ENCODE data around the gene APC. TPM values are rescaled to one million over a fixed set of nuclear protein-coding genes. Genes with fewer than 3 reads are reported as not detected.

APC gene
- total and polyA plus RNA-seq, 2 of the 8 experiments (the other 6 are each of a cell fraction or from before 2014, with no cell fraction given), result 6.8 to 41.9 TPM

GRCh38 chr5:112811023-112811422 is 73.3 kb downstream of the APC start:
- 88% methylated on average over 1 of the region's 1 CpG; no CpG with 5 or more reads in 1 of the 2 experiments for WGBS, 2 experiments (ENCODE audit: extremely low coverage in 1 of 2, insufficient coverage in 1 of 2, insufficient read length in 1 of 2, insufficient replicate concordance in 2 of 2, low coverage in 1 of 2, low lambda C conversion rate in 2 of 2, missing lambda C conversion rate in 1 of 2)
- Histone ChIP-seq H4K91ac (replicated peaks; ENCODE audit: insufficient read length, low read length) (no peak overlapping the region), H3K9me3 (ENCODE audit: insufficient read depth in 2 of 2, low read depth in 1 of 2, low read length in 1 of 2) (no peaks in the 10 kb centered on the region), H2AFZ (ENCODE audit: low read length) (no peak overlapping the region), H4K5ac (ENCODE audit: insufficient read length, low read depth, low read length) (no peak overlapping the region), H3K4ac (replicated peaks; ENCODE audit: insufficient read length, low read depth, low read length) (no peak overlapping the region), H3K4me3 (ENCODE audit: extremely low read depth in 1 of 4, insufficient read depth in 2 of 4, low read depth in 3 of 4, low read length in 4 of 4) (no peak overlapping the region), H2BK20ac (ENCODE audit: low read length) (no peak overlapping the region), H3K4me1 (replicated peaks in 1 of 4; ENCODE audit: control insufficient read depth in 3 of 4, insufficient read depth in 4 of 4, low read length in 3 of 4) (no peaks in the 10 kb centered on the region), H3K14ac (ENCODE audit: insufficient read length) (no peak overlapping the region), H3K56ac (replicated peaks; ENCODE audit: insufficient read length, low read depth, low read length) (no peak overlapping the region), H4K20me1 (replicated peaks in 1 of 2; ENCODE audit: control insufficient read depth in 1 of 2, insufficient read depth in 2 of 2, low read length in 2 of 2) (no peaks in the 10 kb centered on the region), H3K18ac (ENCODE audit: extremely low read depth, low read length) (no peak overlapping the region), H4K8ac (ENCODE audit: extremely low read depth, insufficient read depth, low read length) (no peak overlapping the region), H3K23me2 (ENCODE audit: low read depth, low read length) (no peaks in the 10 kb centered on the region), H2BK15ac (ENCODE audit: low read length) (no peak overlapping the region), H3K9ac (replicated peaks in 1 of 4; ENCODE audit: extremely low read depth in 1 of 4, low read depth in 3 of 4, low read length in 3 of 4) (no peak overlapping the region), H2BK5ac (ENCODE audit: low read depth, low read length) (no peak overlapping the region), H2AK5ac (ENCODE audit: low read depth, low read length) (no peak overlapping the region), H3K23ac (ENCODE audit: insufficient read length) (no peak overlapping the region), H3K79me1 (ENCODE audit: low read depth, low read length) (no peaks in the 10 kb centered on the region), H3K27ac (ENCODE audit: low read depth, low read length) (no peak overlapping the region), H3K79me2 (ENCODE audit: control insufficient read depth in 1 of 2, insufficient read depth in 2 of 2, low read length in 2 of 2) (no peaks in the 10 kb centered on the region), H2BK120ac (replicated peaks; ENCODE audit: low read depth, low read length) (no peak overlapping the region), H3K27me3 (replicated peaks in 1 of 4; ENCODE audit: control insufficient read depth in 3 of 4, extremely low read depth in 1 of 4, insufficient read depth in 3 of 4, low read length in 3 of 4) (no peaks in the 10 kb centered on the region), H2BK12ac (ENCODE audit: low read depth, low read length) (no peak overlapping the region), H3K4me2 (ENCODE audit: insufficient read depth in 1 of 2, low read depth in 2 of 2, low read length in 2 of 2) (no peak overlapping the region), H3K36me3 (ENCODE audit: control insufficient read depth in 2 of 4, insufficient read depth in 4 of 4, low read length in 3 of 4) (peaks cover 0 to 16% (median 10%) of the 10 kb centered on the region in 4 experiments; a peak in 5 of 8 replicates)
- CTCF ChIA-PET (ENCODE audit: partially characterized antibody), result interaction anchor here (0.6 to 1.3 kb wide), 3 partner anchors 9 to 37 kb away, joined by 3 read pairs; no protein-coding TSS in a partner anchor
- FAIRE-seq (no peak), DNase-seq (ENCODE audit: low read depth in 1 of 2, low spot score in 2 of 2) (no peak)
- POLR2A ChIA-PET (ENCODE audit: partially characterized antibody), result no interaction called here
- no peak for TF ChIP-seq CTBP2 (IDR thresholded peaks at IDR 0.05; ENCODE audit: borderline replicate concordance, insufficient read depth, insufficient read length, low read length)
- TF ChIP-seq SRF (IDR thresholded peaks at IDR 0.05; ENCODE audit: low read depth, low read length), result no peak
- TF ChIP-seq EGR1 (IDR thresholded peaks at IDR 0.05; ENCODE audit: borderline replicate concordance, low read depth, low read length), result no peak
- no peak for TF ChIP-seq CBX5 (IDR thresholded peaks at IDR 0.05; ENCODE audit: low read depth, low read length)
- no peak for TF ChIP-seq ATF2 (IDR thresholded peaks at IDR 0.05; ENCODE audit: low read length)
- TF ChIP-seq CTCF (IDR thresholded peaks at IDR 0.05; ENCODE audit: control extremely low read depth in 1 of 3, insufficient read depth in 1 of 3, low read depth in 1 of 3, low read length in 3 of 3), result no peak
- TF ChIP-seq ZNF274 (IDR thresholded peaks at IDR 0.05; ENCODE audit: borderline replicate concordance, extremely low read depth, low read length), result no peak
- no peak for TF ChIP-seq GABPA (IDR thresholded peaks at IDR 0.05; ENCODE audit: borderline replicate concordance, insufficient read depth, low read length)
